ENCODE results near the gene PTPRT. TPM values are rescaled to one million over a fixed set of nuclear protein-coding genes. Genes with fewer than 3 reads are reported as not detected.

The PTPRT gene
- polyA plus RNA-seq, 1 of the 3 experiments (the other 2 are of a cell fraction) = not detected

- WGBS (ENCODE audit: low lambda C conversion rate) = 37% methylated on average over 2 of the region's 2 CpGs
- H3K4me2 ChIP-seq = no peak overlapping the region
- no peaks in the 10 kb centered on the region for H3K27me3 ChIP-seq (ENCODE audit: insufficient read depth)
- H3K9ac ChIP-seq = no peak overlapping the region
- H3K27ac ChIP-seq (ENCODE audit: low read depth in 2 of 2, low read length in 1 of 2) = no peak overlapping the region
- no peaks in the 10 kb centered on the region for H3K9me2 ChIP-seq
- H2AFZ ChIP-seq (ENCODE audit: low read depth) = no peak overlapping the region
- ChIA-PET CTCF (interaction anchor here (1.6 kb wide), 1 partner anchor 58 kb away, joined by 8 read pairs; no protein-coding TSS in a partner anchor), POLR2A (no interaction called here)
- H3K4me1 ChIP-seq (ENCODE audit: control insufficient read depth in 1 of 2, insufficient read depth in 2 of 2, low read depth in 1 of 2, low read length in 1 of 2) = no peaks in the 10 kb centered on the region
- H3F3A ChIP-seq (replicated peaks; ENCODE audit: insufficient read depth) = no peaks in the 10 kb centered on the region
- no peaks in the 10 kb centered on the region for H3K79me2 ChIP-seq (ENCODE audit: insufficient read depth)
- H3K36me3 ChIP-seq (replicated peaks in 1 of 2; ENCODE audit: control insufficient read depth in 1 of 2, insufficient read depth in 2 of 2, low read length in 1 of 2) = no peaks in the 10 kb centered on the region
- H3K4me3 ChIP-seq (ENCODE audit: low read depth in 2 of 2, low read length in 1 of 2) = no peak overlapping the region
- H3K9me3 ChIP-seq = no peaks in the 10 kb centered on the region
- H4K20me1 ChIP-seq (ENCODE audit: insufficient read depth) = no peaks in the 10 kb centered on the region
- TF ChIP-seq FOXJ3 (CRISPR knock-in tag; IDR thresholded peaks at IDR 0.05) (no peak), GATA2 (CRISPR knock-in tag; IDR thresholded peaks at IDR 0.05) (no peak), GABPA (IDR thresholded peaks at IDR 0.05; ENCODE audit: low read depth) (no peak), PBX3 (IDR thresholded peaks at IDR 0.05) (no peak), RFX5 (IDR thresholded peaks at IDR 0.05; ENCODE audit: low read length) (no peak), EP300 (IDR thresholded peaks at IDR 0.05; ENCODE audit: borderline replicate concordance in 1 of 2, low read depth in 1 of 2, low read length in 1 of 2) (no peak), JUND (IDR thresholded peaks at IDR 0.05) (no peak), SIN3A (IDR thresholded peaks at IDR 0.05; ENCODE audit: borderline replicate concordance, low read depth, low read length) (no peak)
- TF ChIP-seq, protein P1, sequence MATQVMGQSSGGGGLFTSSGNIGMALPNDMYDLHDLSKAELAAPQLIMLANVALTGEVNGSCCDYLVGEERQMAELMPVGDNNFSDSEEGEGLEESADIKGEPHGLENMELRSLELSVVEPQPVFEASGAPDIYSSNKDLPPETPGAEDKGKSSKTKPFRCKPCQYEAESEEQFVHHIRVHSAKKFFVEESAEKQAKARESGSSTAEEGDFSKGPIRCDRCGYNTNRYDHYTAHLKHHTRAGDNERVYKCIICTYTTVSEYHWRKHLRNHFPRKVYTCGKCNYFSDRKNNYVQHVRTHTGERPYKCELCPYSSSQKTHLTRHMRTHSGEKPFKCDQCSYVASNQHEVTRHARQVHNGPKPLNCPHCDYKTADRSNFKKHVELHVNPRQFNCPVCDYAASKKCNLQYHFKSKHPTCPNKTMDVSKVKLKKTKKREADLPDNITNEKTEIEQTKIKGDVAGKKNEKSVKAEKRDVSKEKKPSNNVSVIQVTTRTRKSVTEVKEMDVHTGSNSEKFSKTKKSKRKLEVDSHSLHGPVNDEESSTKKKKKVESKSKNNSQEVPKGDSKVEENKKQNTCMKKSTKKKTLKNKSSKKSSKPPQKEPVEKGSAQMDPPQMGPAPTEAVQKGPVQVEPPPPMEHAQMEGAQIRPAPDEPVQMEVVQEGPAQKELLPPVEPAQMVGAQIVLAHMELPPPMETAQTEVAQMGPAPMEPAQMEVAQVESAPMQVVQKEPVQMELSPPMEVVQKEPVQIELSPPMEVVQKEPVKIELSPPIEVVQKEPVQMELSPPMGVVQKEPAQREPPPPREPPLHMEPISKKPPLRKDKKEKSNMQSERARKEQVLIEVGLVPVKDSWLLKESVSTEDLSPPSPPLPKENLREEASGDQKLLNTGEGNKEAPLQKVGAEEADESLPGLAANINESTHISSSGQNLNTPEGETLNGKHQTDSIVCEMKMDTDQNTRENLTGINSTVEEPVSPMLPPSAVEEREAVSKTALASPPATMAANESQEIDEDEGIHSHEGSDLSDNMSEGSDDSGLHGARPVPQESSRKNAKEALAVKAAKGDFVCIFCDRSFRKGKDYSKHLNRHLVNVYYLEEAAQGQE (IDR thresholded peaks at IDR 0.05; ENCODE audit: low read depth, low read length) = no peak
- TF ChIP-seq, protein P2, sequence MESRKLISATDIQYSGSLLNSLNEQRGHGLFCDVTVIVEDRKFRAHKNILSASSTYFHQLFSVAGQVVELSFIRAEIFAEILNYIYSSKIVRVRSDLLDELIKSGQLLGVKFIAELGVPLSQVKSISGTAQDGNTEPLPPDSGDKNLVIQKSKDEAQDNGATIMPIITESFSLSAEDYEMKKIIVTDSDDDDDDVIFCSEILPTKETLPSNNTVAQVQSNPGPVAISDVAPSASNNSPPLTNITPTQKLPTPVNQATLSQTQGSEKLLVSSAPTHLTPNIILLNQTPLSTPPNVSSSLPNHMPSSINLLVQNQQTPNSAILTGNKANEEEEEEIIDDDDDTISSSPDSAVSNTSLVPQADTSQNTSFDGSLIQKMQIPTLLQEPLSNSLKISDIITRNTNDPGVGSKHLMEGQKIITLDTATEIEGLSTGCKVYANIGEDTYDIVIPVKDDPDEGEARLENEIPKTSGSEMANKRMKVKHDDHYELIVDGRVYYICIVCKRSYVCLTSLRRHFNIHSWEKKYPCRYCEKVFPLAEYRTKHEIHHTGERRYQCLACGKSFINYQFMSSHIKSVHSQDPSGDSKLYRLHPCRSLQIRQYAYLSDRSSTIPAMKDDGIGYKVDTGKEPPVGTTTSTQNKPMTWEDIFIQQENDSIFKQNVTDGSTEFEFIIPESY (IDR thresholded peaks at IDR 0.05; ENCODE audit: borderline replicate concordance, low read depth) = no peak
- no peak for DNase-seq
Measured at GRCh38 chr20:42588847-42589246, 600.9 kb downstream of the PTPRT start.

DNA sequence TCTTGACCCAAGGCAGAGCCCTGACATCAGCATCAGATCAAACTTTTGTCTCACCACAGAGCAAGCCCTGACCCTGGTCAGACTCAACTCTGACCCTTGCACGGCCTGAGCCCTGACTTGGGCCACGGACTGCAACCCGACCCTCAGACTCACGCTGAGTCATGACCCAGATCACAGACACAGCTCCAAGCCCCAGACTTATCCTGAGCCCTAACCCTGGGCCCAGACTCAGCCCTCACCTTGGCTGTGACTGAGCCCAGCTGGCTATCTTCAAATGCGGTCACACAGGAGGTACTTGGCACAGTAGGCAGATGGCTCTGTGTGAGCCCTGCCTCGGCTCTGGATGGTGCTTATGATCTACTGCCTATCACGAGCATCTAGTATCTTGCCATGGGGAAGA is 602.3 kb downstream of the PTPRT start:
- no peak for TF ChIP-seq NRF1 (IDR thresholded peaks at IDR 0.05; ENCODE audit: low read depth, low read length)
- no peak for TF ChIP-seq GABPA (IDR thresholded peaks at IDR 0.05; ENCODE audit: low read depth)
- TF ChIP-seq PBX3 (IDR thresholded peaks at IDR 0.05) = no peak
- TF ChIP-seq RXRA (IDR thresholded peaks at IDR 0.05; ENCODE audit: borderline replicate concordance, low read depth) = no peak
- no peak for TF ChIP-seq TAF1 (IDR thresholded peaks at IDR 0.05; ENCODE audit: borderline replicate concordance, low read depth, low read length)
- no peak for TF ChIP-seq EZH2phosphoT487 (IDR thresholded peaks at IDR 0.05; ENCODE audit: borderline replicate concordance, low read depth)
- no peak for TF ChIP-seq FOSL2 (IDR thresholded peaks at IDR 0.05; ENCODE audit: borderline replicate concordance, low read depth)
- no peak for TF ChIP-seq EP300 (IDR thresholded peaks at IDR 0.05; ENCODE audit: borderline replicate concordance in 1 of 2, low read depth in 1 of 2, low read length in 1 of 2)
- no peak for TF ChIP-seq JUND (IDR thresholded peaks at IDR 0.05)
- TF ChIP-seq SIN3A (IDR thresholded peaks at IDR 0.05; ENCODE audit: borderline replicate concordance, low read depth, low read length) = no peak
- TF ChIP-seq USF1 (IDR thresholded peaks at IDR 0.05; ENCODE audit: borderline replicate concordance, low read depth) = no peak
- no peak for TF ChIP-seq YY1 (IDR thresholded peaks at IDR 0.05; ENCODE audit: low read depth)
- no peaks in the 10 kb centered on the region for H3K4me1 ChIP-seq (ENCODE audit: control insufficient read depth in 1 of 2, insufficient read depth in 2 of 2, low read depth in 1 of 2, low read length in 1 of 2)
- H3K9me2 ChIP-seq = no peaks in the 10 kb centered on the region
- H3K27me3 ChIP-seq (ENCODE audit: insufficient read depth) = no peaks in the 10 kb centered on the region
- POLR2A ChIA-PET = no interaction called here
- H3K36me3 ChIP-seq (replicated peaks in 1 of 2; ENCODE audit: control insufficient read depth in 1 of 2, insufficient read depth in 2 of 2, low read length in 1 of 2) = no peaks in the 10 kb centered on the region
- H3K9me3 ChIP-seq = no peaks in the 10 kb centered on the region
- CTCF ChIA-PET = no interaction called here
- H4K20me1 ChIP-seq (ENCODE audit: insufficient read depth) = no peaks in the 10 kb centered on the region
- H3K27ac ChIP-seq (ENCODE audit: low read depth in 2 of 2, low read length in 1 of 2) = no peak overlapping the region
- no peaks in the 10 kb centered on the region for H3K79me2 ChIP-seq (ENCODE audit: insufficient read depth)
- no peaks in the 10 kb centered on the region for H3F3A ChIP-seq (replicated peaks; ENCODE audit: insufficient read depth)
- 22% methylated on average over 5 of the region's 7 CpGs for WGBS (ENCODE audit: low lambda C conversion rate)
- H3K9ac ChIP-seq = no peak overlapping the region
- H3K4me3 ChIP-seq (ENCODE audit: low read depth in 2 of 2, low read length in 1 of 2) = no peak overlapping the region
- no peak overlapping the region for H2AFZ ChIP-seq (ENCODE audit: low read depth)
- no peak for DNase-seq
- no peak overlapping the region for H3K4me2 ChIP-seq

Measured in SK-N-SH (cell line).